Muscle of arm (tissue), 12 donors: Measurements from ENCODE around the gene KDM4C. TPM values are rescaled to one million over a fixed set of nuclear protein-coding genes. Genes with fewer than 3 reads are reported as not detected.

ENCODE experiments used
- DNase-seq: peaks from one replicate; pipeline ENCODE4 v3.0.0-alpha.2; 2013
- polyA plus RNA-seq, 12 donors: library from polyadenylated mRNA; unstranded; fragments of 120-200 nt; gene quantifications; one replicate each; pipeline ENCODE4 v1.2.1, GENCODE V29; 2013; ENCODE audit not compliant: insufficient read length in 12 of 12

KDM4C gene
- polyA plus RNA-seq, 12 donors, result 10.7 to 32.0 (median 13.4) TPM; not detected in 1

- no peak for DNase-seq
Observed at GRCh38 chr9:6855860-6856259, 98.1 kb downstream of the KDM4C start.

- no peak for DNase-seq
Observed at GRCh38 chr9:6864102-6864501, 106.3 kb downstream of the KDM4C start.

GRCh38 chr9:6869081-6869948 lies 111.5 kb downstream of the KDM4C start:
- DNase-seq, result no peak

GRCh38 chr9:6870149-6870548 lies 112.4 kb downstream of the KDM4C start:
- no peak for DNase-seq

GRCh38 chr9:6870650-6871477 lies 113.1 kb downstream of the KDM4C start:
- DNase-seq, result no peak

GRCh38 chr9:6873857-6874256 lies 116.1 kb downstream of the KDM4C start:
- no peak for DNase-seq

- no peak for DNase-seq
Observed at GRCh38 chr9:6876195-6876894, 118.6 kb downstream of the KDM4C start.

GRCh38 chr9:6877671-6878161 lies 119.9 kb downstream of the KDM4C start:
- DNase-seq, result no peak

GRCh38 chr9:6880626-6881025 lies 122.9 kb downstream of the KDM4C start:
- no peak for DNase-seq

- DNase-seq, result no peak
Observed at GRCh38 chr9:6884101-6884500, 126.3 kb downstream of the KDM4C start.

GRCh38 chr9:6884990-6885389 lies 127.2 kb downstream of the KDM4C start:
- no peak for DNase-seq

- DNase-seq, result no peak
Observed at GRCh38 chr9:6887051-6887450, 129.3 kb downstream of the KDM4C start.

- DNase-seq, result no peak
Observed at GRCh38 chr9:6889868-6890267, 132.1 kb downstream of the KDM4C start.

- DNase-seq, result no peak
Observed at GRCh38 chr9:6893350-6894131, 135.8 kb downstream of the KDM4C start.

GRCh38 chr9:6894135-6894534 lies 136.4 kb downstream of the KDM4C start:
- no peak for DNase-seq

- no peak for DNase-seq
Observed at GRCh38 chr9:6895754-6896153, 138.0 kb downstream of the KDM4C start.

GRCh38 chr9:6896562-6896961 lies 138.8 kb downstream of the KDM4C start:
- DNase-seq, result no peak

- no peak for DNase-seq
Observed at GRCh38 chr9:6897207-6897822, 139.5 kb downstream of the KDM4C start.

- DNase-seq, result no peak
Observed at GRCh38 chr9:6897898-6898302, 140.1 kb downstream of the KDM4C start.

- DNase-seq, result no peak
Observed at GRCh38 chr9:6899274-6899673, 141.5 kb downstream of the KDM4C start.

- no peak for DNase-seq
Observed at GRCh38 chr9:6900440-6900883, 142.7 kb downstream of the KDM4C start.
